Activated CD8-positive, alpha-beta memory T cell treated with anti-CD3 and anti-CD28 coated beads, Interleukin-2, amount 50 U/mL, for 1 hour (primary cell): ENCODE measurements around the gene AP3S1.
"Not testable (repeated sequence)": the region's sequence is repeated elsewhere in the genome, so short reads cannot be mapped to it uniquely, and the experiment has no call there.

Experiments used
- DNase-seq: peaks from one replicate; pipeline ENCODE4 v3.0.0-alpha.2; 2020; ENCODE audit errors: extremely low read depth

AP3S1 gene

DNA sequence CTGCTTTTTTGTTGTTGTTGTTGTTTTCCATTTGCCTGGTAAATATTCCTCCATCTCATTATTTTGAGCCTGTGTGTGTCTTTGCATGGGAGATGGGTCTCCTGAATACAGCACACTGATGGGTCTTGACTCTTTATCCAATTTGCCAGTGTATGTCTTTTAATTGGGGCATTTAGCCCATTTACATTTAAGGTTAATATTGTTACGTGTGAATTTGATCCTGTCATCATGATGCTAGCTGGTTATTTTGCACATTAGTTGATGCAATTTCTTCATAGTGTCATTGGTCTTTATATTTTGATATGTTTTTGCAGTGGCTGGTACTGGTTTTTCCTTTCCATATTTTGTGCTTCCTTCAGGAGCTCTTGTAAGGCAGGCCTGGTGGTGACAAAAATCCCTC lies 16.8 kb upstream of the AP3S1 start:
- DNase-seq: not testable (repeated sequence)

DNA sequence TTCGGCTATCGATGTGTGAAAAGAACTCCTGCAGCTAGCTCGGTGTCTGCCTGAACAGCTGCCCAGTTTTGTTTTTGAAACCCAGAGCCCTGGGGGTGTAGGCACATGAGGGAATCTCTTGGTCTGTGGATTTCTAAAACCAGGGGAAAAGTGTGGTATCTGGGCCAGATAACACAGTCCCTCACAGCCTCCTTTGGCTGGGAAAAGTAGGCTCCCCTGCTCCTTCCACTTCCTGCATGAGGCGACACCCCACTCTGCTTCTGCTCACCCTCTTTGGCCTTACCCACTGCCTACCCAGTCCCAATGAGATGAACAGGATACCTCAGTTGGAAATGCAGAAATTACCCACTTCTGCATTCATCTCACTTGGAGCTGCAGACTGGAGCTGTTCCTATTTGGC lies 15.8 kb upstream of the AP3S1 start:
- DNase-seq: no peak

DNA sequence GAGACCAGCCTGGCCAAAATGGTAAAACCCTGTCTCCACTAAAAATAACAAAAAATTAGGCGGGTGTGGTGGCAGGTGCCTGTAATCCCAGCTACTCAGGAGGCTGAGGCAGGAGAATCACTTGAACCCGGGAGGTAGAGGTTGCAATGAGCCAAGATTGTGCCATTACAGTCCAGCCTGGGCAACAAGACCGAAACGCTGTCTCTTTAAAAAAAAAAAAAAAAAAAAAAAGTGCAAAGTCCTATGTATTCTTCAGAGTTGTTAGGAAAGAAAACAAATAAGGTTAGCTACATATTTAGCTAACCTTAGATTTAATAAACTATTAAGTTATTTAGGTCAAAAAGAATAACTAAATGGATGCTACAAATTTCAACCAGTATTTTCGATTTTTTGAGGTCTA lies 11.8 kb upstream of the AP3S1 start:
- DNase-seq: no peak

DNA sequence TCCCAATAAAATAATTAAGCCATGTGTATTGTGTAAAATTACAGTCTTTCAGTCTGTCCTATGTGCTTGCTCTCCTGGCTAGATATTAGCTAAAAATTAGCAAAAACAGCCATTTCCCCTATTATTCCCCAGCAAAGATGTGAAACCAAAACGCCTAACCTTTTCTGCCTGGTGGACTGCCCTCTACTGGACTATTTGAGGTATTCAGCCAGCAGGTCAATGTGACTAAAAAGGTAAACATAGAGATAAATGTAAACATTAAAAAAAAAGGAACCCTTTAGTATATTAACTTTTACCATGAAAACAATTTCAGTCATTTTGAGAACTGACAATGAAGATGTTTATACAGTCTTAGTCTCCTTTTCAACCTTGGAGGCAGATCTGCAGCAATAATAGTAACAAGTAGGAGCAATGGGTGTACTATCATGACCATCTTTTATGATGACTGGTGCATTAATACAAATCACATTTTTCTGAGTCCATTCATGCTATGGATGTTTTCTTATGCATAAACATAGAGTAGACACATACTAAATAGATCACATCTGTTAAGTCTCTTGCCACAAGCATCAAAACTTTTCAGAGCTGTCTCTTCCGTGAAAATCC lies 10.5 kb upstream of the AP3S1 start:
- DNase-seq: no peak

DNA sequence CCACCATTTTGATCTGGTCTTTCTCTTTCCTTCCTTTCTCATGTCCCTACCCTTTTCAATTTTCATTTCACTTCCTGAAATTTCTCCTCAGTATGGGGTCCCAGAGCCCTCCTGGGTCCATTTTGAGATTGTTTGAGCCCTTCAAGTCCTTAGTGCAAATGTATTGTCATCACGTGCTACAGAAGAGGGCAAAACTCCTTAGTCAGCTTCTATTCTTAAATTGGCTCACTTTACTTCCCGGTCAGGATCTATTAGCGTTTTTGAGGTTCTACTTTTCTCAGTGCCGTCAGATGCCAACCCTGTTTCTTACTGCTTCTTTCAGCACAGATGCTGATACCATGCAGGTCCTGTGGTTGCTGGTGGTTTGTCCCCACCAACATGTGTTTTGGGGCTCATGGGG lies 6.3 kb upstream of the AP3S1 start:
- no peak for DNase-seq

DNA sequence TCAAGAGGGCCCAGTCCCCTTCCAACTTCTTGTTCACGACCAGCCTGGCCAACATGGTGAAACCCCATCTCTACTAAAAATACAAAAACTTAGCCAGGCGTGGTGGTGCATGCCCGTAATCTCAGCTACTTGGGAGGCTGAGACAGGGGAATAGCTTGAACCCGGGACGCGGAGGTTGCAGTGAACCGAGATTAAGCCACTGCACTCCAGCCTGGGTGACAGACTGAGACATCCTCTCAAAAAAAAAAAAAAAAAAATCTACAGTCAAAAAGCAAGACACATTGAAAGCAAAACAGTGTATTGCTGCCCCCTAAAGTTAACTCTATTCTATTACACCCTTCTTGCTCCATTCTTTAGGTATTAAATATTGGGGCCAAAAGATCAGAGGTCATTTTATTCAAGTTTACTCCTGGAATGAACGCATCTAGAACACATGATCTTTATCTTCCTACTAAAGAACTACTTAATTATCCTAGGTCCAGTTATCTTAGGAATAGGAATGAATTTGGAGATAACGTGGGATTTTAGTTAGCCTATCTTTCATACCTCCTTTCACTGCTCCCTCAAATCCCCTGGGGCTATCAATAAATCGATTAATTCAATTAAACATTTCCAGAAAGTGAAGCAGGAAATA lies 2.7 kb upstream of the AP3S1 start:
- DNase-seq: no peak

DNA sequence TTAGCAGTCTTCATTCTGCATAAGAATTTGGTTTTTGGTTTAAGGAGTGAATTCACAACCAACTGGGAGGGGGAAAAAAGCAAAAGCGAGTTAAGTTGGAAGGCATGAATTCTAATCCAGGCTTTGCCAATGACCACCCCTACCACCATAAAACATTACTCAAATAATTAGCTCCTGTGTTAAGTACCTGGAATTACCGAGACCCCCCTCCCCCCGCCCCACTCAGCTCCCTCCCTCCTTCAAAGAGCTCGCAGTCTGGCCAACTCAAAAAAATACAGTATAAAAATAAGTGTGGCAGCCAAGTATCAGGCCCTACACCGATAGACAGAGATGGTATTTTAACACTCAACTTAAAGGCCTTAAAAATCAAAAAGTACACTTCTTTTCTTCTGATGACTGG lies 862 bp upstream of the AP3S1 start:
- no peak for DNase-seq

DNA sequence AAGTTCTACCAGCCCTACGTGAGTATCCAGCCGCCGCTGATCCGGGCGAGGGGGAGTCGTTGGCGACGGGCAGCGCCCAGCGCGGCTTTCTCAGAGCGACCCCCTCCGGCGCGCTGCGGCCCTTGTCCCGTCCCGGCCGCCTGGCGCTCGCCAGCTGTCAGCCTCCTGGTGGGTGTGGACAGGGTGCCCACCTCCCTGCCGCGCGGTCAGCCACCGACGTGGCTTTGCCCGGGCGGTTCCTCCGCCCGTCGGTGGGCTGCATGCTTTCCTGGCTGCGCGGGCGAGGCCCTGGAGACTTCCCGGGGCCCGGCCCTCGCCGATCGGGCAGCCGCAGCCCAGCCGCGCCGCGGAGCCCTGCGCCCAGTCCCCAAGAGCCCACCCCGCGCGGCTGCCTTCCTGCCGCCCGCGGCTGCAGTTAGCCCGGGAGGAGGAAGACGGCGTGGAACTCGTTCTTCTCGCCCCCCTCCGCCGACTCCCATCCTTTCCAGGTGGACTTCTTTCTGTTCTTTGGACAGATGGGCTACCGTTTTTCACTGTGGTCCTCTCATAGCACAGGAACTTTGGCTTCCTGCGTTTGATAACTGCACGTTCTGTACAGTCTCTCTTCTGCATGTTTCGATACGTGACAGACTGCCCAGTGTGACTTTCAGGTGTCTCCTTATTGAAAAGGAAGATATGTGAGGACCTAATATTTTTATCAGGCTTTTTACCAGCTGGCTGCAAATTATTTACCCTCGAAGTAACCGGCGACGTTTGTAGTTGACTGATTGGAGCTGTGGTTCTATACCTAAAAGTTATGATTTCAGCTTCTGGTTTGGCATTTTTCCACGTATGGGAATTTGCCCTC lies 577 bp downstream of the AP3S1 start:
- DNase-seq: no peak

DNA sequence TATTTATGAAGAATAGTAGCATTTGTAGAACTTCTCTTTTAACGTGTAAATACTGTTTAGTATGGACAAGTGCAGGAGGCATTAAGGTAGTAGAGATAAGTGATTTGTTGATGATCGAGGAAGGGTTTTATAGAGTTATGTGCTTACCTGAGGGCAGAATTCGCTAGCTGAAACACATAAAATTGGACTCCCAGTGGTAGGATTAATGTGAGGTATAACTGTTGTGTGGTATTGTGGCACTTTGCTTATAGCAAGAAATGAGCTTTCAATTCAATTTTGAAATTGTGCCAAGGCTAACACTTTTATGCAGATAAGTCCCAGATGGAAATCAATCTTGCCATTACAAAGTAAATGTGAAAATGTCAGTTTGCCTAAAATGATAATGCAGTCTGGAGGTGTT lies 1.2 kb downstream of the AP3S1 start:
- DNase-seq: no peak

DNA sequence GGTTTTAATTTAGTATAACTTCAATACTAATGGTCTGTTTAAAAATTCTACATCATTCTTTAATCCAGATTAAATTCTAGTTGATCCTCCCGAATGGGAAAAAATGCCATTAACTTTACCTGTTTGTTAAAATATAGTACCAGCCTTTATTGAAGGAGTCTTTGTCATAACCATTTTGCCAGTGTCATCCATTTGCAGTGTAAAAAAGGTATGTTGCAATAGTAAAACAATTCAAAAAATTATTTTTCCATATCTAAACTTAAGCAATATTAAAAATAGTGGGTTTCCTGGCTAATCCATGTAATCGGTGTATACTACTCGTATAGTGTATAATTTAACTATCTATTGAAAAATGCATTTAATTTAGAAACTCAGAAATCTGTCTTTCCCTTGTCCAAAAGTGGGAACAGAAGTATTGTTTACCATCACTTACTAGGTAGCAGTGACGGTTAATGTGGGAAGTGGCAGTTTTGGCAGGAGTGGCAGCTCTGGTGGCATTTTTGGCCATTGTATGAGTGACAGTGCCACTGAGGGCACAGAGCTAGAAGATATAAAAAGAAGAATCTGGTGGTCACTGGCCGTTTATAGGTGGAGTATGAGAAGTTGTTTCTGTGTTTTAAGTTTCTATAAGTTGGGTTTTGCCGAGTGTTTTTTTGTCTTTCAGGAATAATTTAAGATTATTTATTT lies 1.9 kb downstream of the AP3S1 start:
- DNase-seq: no peak

DNA sequence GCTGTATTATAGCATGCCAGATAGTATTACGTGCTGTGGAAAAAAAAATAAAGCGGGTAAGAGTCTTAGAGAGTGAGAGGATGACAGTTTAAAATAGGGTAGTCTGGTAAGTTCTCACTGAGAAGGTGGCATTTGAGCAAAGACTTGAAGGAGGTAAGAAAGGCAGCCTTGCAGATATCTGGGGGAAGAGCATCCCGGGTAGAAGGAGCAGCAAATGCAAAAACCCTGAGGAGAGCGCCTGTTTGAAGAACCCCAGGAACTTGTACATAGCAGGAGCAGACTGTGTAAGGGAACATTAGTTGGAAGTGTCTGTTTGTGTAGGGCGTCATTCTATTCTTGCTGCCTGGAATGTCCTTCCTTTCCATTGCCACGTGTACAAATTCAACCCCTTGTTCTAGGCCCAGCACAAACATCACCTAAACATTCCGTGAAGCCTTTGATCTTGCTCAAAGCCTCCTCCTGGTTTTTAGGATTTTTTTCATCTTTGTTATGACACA lies 2.6 kb downstream of the AP3S1 start:
- no peak for DNase-seq

DNA sequence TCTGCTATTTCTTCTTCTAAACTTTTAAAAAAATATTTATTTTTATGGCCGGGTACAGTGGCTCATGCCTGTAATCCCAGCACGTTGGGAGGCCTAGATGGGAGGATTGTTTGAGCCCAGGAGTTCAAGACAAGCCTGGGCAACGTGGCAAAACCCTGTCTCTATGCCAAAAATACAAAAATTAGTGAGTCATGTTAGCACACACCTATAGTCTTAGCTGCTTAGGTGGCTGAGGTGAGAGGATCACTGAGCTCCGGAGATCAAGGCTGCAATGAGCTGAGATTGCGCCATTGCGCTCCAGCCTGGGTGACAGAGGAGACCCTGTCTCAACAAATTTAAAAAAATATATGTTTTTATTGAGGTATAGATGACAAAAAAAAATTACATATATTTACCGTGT lies 5.6 kb downstream of the AP3S1 start:
- no peak for DNase-seq

DNA sequence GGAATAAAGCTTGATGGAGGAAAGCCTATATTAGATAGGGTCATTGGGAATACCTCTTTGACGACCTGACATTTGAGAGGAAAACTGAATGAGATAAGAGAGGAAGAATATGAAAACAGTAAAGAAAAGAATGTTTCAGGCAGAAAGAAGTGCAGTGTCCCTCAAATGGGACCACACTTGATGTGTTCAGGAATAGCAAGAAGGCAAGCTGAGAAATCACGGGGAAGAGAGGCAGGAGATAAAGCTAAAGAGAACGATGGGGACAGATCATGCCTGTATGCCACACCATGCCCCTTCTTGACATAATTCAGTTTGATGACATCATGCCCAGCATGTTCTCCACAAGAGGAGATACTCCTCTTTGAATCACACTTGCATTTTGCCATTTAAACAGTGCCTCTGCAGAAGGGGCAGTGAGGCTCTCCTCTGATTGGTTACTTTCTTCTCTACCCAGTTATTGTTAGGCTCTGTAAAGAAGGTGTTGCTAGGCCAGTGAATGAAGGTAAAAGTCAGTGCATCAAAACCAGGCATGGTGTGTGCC lies 7.6 kb downstream of the AP3S1 start:
- no peak for DNase-seq

DNA sequence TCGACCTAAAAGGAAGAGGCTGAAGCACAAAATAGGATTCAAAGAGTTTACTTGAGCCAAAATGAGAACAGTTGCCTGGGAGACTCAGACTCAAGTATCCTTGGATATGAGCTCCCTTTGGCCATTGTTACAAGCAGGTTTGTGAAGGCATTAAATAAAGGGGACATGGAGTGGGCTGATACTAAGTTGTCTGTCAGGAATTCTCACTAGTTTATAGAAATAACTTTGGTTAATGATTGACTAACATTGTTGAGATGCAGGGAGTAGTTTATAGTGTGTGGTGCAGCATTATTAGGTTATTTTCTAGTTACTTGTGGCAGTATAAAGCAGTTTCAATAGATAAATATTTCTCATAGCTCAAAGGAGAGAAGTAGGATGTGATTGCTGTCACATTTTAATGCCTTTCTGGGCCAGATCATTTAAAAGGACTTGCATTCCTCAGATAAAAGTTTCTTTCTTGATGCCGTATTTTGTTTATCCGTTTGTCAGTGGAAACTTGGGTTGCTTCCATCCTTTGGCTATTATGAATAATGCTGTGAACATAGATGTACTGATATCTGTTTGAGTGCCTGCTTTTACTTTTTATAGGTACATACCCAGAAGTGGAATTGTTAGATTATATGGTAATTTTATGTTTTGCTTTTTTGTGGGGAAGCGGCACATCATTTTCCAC lies 9.1 kb downstream of the AP3S1 start:
- no peak for DNase-seq

DNA sequence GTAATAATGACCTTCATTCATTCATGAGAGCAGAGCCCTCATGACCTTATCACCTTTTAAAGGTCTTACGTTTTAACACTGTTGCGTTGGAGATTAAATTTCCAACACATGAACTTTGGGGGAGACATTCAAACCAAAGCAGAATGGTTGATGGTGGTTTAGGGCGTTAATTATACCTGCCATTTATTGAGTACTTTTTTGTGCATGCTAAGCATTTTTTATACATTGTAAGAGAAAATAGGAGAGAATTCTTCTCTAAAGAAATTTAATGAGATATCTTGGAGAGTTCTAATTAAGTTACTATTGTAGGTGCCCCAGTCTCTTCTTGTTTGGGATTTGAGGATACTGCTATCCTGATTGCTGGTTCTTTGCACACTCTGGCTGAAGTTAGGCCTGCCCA lies 12.4 kb downstream of the AP3S1 start:
- DNase-seq: no peak

DNA sequence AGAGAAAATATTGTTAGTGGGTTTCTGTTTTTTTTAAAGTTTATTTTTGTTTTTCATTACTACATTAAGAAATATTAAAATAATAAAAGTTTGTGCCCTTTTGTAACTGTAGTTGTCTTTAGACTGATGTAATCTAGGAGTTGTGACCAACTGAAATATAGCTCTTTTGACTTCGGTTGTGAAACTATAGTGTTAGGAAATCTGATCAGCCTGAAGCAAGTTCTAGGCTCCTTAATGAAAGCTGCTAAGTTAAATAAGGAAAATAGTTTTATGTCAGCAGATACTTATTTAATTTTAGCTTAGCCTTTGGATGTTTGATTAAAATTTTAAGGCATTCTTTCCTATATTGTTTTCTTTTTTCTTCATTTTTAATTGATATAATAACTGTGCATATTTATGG lies 14.2 kb downstream of the AP3S1 start:
- no peak for DNase-seq

DNA sequence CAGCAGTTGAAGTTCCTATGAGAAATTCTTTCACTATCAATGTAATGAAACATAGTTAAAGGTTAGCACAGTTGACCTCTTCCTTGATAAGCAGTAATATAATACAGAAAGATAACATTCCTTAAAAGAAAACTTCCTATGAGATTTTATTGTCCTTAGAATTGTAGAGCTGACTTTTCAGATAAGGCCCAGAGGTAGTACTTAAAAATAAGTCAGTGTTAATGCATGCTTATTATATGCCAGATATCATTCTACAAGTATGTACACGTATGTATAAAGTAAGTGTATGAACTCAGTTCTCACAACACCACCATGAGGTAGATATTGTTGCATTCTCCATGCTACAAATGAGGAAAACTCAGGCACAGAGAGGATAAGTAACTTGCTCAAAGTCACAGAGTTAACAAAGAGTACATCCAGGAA lies 15.3 kb downstream of the AP3S1 start:
- DNase-seq: no peak

DNA sequence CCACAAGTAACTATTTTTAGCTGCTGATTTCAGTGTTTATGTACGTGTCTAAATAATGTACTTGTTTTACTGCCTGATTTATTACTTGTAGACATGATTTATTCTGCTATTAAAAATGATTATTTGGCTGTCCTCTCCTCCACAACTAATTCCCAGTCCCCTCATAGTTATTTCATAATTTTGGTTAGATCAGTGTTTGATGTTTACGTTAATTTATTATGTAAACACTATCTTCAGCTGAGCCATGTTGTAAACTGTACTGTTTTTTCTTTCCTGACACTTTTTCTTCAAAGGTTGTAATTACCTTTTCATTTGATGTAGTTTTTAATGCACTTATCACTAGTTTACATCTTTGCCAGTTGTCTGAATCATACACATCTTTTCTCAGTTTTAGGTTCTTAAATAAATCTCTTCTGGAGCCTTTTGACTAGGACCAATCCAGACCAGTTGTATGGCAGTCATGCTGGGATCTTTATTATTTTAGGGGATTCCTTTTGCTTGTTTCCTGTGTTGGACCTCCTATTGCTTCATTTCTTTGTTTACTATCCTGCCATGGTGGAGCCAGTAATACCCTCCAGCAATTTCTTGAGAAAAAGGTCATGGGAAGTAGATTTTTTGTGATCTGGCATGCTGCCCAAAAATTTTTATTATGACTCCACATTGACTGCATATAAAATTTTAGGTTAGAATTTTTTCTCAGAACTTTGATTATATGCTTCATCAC lies 16.1 kb downstream of the AP3S1 start:
- DNase-seq: no peak

DNA sequence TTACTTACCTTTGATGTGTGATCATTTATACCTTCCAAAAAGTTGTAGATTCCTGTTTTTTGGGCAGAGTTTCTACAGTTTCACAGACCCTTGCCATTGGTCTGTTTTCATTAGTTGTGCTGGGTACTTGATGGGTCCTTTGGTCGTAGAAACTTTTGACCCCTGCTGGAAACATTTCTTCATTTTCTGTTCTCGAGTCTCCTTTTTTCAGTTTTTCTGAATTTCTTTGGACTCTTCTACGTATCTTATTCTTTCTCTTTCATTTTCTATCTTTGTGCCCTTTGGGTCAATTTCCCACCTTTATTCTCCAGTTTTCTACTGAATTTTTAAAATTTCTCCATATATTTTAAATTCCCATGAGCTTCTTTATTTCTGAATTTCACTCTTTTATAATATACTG lies 16.7 kb downstream of the AP3S1 start:
- no peak for DNase-seq

DNA sequence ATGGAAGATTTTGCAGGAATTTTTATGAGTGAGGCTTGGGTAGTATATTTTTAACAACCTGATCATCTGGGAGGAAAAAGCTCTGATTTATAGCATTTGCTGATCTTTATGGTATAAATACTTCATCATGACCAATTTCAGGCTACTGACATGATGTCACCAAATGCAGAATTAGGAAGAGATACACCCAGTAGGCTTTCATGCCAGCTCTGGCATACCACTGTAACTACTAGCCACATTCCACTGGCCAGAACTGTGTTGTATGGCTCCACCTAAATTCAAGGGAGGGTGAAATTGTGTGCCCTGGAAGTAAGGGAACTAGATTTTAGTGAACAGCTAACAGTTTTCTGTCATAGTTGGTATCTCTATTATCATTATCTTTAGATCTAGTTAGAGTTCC lies 17.6 kb downstream of the AP3S1 start:
- no peak for DNase-seq

DNA sequence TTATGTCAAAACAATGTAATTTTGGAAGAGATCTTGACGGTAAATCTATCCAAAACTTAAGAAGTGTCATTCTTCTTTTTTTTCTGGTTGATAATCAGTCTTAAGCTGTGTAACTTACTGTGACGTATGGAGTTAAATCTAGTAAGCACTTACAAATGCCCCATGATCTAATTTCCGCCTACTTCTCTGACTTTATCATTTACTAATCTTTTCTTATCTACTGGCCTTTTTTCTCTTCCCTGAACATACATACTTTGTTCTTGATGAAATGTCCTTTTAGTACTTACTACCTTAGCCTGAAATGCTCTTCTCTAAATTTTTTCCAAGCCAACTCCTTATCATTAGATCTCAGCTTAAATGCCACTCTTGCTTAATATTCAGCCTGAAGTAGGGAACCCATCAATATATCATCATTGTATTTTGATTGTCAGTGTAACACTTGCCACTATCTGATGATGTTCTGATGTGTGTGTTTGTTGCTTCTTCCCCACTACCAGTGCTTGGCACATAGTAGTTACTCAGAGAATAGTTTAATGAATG lies 27.6 kb downstream of the AP3S1 start:
- DNase-seq: no peak
